GM21786 (cell line): Measurements from ENCODE around the gene FYB1.

Source experiments
- ATAC-seq: cut with Tn5 transposase; IDR thresholded peaks from one replicate; pipeline ENCODE4 v1.9.1; 2021; ENCODE audit not compliant: unreplicated experiment

The FYB1 gene

DNA sequence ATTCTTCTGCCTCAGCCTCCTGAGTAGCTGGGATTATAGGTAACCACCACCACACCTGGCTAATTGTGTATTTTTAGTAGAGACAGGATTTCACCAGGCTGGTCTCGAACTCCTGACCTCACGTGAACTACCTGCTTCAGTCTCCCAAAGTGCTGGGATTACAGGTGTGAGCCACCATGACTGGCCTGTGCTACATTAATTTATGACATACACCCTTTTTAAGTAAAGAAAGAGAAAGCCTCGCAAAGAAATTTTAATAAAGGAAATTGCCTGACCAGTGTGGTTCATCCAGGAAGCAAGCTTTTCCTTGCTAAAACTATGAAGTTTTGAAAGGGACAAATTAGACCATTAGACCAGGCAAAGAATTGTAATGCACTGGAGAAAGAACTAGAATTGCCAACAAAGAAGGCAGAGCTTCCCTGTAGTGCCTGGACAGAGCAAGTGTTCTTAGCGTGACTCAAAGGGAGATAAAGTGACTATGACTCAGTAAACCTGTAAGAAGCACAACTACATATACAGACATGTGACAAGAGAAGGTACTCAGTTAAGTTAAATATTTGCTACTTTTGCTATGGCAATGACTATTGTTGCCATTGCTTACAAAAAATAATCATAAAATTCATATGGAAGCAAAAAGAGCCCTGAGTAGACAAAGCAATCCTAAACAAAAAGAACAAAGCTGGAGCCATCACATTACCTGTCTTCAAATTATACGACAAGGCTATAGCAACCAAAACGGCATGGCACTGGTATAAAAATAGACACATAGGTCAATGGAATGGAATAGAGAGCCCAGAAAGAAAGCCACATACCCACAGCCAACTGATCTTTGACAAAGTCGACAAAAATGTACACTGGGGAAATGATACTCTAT lies 54.6 kb downstream of the FYB1 start:
- ATAC-seq, result peak; percentile 66

DNA sequence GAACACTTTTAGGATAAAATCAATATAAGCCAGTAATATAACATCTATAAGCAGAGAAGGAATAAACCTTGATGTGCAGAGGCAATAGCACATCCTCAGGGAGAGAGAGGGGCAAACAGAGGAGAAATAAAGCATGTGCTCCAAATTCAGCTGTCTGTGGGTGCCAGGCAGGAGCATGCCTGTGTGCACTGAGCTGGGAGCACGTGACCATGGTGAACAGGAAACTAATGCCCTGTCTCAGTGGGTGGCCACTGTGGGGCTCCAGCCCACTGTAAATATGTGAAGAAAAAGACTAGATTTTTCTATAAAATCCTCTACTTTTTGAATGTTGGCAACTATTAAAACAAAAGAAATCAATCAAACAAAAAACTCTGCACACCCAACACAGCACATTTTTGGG lies 55.3 kb downstream of the FYB1 start:
- no peak for ATAC-seq

DNA sequence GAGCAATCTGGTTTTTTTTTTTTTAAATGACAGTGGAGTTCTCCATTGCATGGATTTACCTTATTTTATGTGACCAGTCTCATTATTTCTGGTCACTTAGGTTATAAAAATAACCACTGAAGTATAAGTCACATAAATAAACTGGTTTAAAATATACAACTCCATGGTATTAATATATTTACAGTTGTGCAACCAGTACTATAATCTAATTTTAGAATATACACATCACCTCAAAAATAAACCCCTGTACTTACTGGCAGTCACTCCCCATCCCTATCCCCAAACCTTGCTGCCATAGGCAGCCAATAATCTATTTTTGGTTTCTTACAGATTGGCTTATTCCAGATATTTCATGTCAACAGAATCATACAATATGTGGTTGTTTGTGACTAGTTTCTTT lies 57.8 kb downstream of the FYB1 start:
- ATAC-seq, result no peak

DNA sequence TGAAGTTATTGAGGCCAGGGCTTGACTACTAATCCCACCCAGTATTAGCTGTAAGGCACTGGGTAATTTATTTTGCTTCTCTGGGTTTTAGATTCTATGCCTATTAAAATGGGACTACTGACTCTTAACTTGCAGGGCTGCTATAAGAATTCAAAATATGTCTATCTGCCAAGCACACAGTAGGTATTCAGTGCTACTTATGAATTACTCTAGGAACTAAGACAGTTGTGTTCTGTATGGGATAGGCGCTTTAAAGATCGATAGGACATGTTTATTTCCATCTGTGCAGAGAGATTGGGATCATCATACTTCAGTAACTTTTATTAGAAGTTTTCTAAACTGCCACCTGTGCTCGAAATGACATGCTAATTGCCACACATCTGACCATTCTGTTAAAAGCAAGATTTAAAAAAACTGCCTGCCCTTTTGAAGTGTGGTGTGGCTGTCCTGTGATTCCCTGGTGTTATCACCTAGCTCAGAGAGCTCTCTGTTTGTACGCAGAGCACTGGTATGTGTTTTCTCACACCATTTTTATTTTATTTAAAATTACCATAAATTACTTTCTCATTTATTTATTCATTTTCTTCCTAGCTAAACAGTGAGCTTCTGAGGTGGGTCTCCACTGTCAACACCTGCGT lies 58.7 kb downstream of the FYB1 start:
- no peak for ATAC-seq

DNA sequence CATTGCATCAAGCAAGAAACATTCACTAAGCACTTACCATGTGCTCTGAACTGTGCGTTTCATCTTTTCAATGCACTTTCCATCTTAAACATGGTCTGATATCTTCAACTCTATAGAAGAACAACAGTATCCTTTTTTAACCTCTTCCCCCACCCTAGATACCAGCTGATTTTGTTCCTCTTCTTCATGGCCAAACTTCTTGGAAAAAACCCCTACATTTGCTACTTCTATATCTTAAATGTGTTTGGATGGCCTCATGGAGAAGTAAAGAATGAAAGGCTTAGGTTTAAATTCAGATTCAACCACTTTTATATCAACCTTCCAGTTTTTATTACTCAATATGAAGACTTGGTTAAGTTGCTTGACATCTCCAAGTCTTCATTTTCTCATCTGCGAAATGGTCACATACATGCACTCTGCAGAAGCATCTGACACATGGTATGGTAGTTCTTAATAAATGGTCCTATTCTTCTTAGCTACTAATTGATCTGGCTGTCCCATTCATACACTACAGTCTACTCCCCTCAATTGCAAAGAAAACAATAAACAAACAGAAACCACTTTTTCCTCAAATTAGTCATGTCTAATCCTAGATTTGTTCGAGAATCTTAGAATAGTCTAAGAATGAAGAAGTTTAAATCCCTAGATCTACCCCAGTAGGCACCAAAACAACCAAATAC lies 59.4 kb downstream of the FYB1 start:
- ATAC-seq, result no peak

DNA sequence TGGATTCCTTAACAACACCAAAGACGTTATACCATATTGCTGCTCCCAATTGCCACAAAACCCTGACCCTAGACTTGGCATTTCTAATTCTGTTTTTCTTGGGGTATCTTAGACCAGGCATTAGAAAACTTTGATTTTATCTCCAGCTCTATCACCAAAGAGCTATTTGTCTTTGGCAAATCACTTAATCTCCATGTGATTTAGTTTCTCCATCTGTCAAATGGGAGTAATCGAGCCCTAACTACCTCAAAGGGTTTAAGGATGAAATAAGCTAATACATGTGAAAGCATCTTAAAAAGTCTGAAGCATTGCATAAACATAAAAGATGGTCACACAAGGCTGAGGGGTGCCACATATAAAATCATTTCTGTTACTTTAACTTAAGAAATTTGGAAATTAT lies 60.6 kb downstream of the FYB1 start:
- ATAC-seq, result no peak

DNA sequence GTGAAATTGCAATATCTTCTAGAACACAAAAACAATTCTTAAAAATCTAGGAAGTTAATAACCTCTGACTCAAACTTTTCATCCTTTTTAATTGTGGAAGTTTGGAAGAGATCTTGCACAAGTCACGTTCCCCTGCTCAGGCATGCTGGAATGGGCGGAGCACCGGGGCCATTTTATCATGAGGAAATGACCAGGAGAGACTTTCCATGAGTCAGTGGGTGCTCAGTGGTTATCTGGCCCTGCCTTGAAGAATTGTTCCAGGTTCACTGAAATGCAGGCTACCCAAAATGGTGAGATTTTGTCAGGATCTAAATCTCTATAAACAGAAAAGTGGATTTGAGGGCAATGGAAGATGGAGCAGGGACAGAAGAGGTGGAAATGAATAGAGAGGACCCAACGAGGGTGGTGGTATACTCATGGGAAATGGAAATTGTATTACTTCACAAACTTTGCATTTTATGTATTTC lies 61.2 kb downstream of the FYB1 start:
- ATAC-seq, result no peak

DNA sequence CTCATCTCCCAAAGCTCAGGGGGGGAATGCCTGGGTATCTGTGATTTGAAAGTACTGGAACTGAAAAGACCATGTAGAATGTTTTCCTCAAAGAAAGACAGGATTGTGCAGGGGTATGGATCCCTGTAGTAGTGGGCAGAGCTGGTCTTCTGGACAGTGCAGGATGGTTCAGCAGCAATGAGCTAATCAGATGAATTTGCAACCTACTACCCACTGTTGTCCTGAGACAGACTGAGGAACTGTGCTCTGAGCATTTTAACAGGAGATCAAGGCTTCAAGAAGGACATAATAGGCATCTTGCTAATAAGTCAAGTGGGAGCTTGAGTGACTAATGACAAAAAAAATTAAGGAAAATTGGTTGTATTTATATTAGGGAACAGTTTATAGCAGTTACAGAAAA lies 61.7 kb downstream of the FYB1 start:
- no peak for ATAC-seq

DNA sequence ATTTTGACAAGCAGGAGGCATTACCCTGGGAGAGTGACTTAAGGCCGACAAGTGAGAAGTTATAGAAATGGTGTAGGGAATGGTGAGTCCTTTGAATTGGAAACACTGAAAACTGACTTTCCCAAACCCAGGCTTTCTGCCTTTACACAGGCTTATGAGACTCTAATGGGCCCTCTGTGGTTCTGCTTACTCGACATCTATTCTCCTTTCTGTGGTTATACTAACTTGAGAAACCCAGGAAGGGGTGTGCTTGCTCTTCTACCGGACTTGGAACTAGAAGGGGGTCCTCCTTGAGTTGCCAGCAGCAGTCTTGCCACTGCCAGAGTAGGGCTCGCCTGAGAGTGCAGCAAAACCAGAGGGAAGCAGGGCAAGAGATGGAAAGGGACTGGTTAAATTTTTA lies 63.3 kb downstream of the FYB1 start:
- ATAC-seq, result no peak

DNA sequence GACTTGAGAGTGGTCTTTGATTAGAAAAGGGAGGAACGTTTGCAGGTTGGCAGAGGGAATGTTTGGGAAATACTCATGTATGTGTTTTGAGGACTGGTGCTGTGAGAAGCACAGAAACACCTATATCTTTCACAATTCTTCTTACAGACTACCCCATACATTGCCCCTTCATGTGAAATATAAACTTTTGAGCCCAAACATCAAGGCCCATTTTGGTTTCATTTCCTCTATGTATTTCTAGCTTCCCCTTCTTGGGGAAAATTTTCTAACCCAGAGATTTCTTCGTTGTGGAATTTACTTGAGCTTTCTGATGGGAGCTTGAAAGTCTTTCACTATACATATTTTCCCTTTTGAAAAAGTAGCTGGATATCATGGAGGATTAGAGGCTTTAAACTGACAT lies 67.6 kb downstream of the FYB1 start:
- ATAC-seq, result no peak

DNA sequence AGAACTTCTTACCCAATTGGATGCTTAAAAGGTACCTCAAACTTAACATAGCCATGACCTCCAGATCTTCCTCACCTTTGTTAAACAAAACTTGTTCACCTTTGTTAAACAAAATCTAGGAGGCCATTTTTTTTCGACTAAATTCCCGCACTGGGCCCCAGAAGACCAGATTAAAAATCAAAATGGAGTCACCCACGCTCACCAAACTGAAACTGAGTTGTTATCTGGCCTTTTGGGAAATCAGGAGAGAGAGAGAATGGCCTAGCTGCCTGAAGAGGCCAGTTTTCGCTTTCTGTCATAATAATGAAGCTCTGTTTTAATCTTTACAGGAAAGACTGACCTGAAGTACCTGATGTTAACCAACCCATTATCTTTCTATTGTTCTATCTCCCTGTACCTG lies 69.4 kb downstream of the FYB1 start:
- no peak for ATAC-seq

DNA sequence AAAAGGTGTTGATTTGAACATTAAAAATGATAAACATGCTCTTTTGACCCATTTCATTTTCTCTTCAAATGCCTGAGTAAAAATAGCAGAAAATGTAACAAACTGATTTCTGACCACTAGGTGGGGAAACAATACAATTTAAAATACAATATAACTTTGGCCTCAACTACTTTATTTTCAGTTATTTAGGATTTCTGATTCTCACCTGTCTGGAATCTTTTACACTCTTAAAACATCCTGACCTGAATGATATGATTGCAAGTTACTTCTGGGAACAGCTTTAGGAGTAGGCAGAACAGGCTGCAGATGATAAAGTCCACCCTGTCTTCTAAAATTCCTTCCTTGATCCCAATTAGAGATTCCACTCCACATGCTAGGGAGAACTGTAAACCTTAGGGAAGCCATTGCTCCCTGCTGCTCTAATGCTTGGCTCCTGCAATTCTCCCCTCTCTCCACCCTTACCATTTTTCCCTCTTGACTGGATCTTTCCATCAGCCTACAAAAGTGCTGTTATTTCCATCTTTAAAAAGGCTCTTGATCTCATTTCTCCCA lies 70.3 kb downstream of the FYB1 start:
- ATAC-seq, result no peak

DNA sequence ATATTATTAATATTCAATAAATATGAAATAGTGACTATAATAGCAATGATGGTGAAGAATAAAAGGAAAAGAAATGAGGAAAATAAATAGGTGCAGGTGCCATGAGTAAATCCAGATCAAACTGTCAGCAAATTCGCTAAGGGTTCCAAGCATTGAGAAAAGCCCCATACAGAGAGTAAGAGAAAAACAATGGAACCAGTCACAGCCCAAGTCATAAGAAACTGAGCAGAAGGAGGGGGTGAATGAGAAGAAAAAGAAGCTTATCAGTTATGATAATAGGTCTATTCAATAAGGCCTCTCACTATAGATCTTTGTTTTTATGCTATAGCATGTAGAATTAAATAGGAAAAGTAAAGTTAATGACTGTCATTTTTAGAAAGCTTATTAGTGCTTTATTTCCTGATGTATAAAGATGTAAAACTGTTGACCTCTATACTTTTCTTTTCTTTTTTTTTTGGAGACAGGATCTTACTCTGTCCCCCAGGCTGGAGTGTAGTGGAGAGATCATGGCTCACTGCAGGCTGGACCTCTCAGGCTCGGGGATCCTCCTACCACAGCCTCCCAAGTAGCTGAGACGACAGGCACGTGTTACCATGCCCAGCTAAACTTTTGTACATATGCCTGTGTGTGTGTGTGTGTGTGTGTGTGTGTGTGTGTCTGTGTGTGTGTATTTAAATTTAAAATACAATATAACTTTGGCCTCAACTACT lies 72.4 kb downstream of the FYB1 start:
- ATAC-seq, result no peak

DNA sequence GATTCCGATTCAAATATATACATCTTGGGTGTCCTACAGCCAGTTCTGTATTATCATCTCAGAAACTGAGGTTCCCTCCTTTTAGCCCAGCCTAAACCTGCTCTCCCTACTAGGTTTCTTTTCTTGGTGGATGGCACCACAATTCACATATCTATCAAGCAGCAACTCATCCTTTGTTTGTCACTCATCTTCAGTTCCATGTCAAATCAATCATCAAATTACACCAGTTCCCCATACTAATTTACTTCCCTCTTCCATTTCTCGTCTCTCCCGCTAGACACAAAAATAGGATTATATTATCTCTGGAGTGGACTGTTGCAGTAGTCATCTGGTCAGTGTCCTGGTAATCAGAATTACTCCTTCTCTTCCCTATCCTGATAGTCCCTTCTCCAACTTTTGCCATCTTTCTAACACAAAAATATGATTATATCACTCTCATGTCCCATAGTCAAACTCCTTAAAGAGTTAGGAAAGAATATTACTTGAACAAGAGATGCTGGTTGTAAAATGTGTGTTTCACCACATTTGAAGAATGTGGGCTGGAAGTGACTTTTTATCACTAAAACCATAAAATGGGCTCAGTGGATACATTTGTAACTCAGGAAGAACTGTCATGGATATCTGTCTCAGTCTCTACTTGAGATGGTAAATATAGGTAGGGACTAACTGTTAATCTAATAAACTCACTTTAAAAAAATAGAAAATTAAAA lies 76.1 kb downstream of the FYB1 start:
- no peak for ATAC-seq

DNA sequence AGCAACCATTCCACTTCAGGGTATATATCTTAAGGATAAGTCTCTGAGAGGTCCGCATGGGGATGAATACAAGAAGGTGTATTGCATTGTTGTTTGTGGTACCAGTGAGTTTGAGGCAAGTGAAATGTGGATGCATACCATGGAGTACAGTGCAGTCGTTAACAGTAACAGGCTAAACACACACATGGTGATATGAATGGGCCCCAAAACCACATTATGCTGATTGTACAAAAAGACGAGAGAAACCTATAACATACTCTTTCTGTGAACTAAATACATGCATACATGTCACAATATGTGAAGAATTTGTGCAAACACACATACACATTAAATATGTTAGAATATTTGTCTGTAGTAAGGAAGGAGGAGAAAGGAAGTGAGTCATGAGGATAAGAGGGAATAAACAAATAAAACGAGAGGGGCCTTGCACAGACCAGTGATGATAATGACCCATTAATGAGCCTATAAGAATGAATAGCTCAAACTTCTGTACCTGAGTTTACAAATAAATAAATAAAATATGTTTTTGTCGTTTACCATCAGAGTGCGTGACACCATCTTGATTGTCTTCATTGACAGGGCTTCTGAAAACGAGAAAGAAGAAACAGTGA lies 78.7 kb downstream of the FYB1 start:
- ATAC-seq, result no peak

DNA sequence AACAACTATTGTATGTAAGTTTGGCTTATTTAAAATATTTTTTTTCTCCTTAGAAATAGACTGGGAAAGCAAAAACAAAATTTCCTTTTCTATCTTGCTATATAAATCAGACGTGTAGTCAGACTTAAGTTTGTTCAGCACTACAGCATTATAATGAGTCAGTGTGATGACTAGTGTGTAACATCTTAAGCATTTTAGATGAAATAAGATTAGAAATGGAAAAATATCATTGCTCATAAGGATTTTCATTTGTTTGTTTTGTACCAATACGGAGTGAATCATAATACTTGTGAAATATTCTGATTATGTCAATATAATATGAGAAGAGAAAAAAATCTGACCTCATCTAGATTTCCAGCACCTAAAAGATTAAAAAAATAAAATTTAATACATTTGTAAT lies 80.5 kb downstream of the FYB1 start:
- no peak for ATAC-seq

DNA sequence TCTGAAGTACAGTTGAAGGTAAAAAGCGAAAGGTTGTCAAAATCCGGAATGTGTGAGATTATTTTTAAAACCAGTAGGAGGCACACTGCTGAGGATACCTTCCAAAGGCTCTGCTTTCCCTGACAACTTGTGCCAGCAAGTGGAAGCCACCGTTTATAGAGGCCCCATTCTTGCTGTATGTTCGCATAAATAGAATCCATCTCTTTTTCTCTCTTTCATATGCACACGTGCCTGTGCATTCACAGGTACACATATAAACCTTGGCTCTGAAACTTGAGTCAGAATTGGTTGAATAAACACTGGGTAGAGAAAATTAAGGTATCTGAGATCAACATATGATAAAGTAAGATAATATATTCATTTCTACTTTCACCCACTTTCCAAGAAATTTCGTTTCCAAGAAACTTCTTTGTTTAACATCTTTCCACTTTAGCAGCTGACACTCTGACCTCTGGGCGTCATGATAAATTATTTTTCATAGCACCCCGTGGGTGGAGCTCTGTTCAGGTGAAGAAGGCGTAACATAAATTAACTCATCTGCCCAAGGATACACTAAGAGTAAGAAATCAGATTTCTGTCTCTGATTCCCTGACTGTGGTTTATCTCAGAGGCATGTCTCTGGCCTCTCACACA lies 81.4 kb downstream of the FYB1 start:
- ATAC-seq, result no peak

DNA sequence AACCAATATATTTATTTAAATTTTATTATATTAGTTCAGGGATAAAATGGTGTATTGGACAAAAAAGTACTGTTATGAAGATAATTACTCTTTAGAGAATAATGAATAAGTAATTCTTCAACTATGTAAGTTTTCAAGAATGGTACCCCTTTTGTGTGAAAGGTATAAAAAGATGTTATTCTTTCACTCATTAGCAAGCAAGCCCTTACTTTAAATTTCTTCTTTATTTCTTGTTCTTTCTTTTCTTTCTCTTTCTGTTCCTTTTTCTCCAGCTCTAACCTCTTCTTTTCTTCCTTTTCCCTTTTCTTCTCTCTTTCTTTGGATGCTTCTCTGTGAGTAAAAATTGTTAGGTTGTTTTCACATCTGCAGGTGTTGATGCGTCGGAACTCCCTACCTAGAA lies 82.0 kb downstream of the FYB1 start:
- no peak for ATAC-seq

DNA sequence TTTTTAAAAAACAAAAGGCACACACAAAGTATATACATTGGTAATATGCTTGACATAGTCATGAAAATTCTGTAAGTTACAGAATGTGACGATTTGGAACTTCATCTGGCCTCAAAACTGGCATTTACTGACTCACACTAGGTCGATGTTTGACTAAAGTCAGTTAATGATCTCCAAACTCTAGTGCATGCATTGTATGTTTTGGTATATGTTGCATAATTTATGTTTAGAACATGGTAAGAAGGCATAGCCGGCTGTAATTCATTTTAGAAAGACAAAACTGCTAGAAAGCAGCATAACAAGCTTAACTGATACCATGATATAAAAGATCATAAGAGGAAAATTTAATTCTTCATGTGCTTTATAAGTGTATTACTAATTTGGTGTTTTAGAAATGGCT lies 86.6 kb downstream of the FYB1 start:
- no peak for ATAC-seq

DNA sequence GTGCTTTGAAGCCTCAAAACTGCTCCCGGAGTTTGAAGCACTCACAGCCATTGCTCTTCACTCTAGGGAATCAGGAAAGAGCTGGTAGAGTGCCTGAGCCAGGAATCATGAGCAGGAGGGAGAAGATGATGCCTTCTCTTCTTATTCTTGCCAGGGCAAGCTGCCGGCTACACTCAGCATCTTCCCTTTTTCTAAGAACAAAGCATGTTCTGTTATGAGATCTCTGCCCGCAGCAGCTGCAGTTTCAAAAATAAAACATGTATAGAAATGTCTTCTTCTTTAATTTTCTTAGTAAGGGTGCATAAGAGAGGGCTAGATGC lies 87.3 kb downstream of the FYB1 start:
- ATAC-seq, result no peak
